ENCODE results near the gene CTXND2. TPM values are rescaled to one million over a fixed set of nuclear protein-coding genes. Genes with fewer than 3 reads are reported as not detected.

CTXND2 gene
- total and polyA plus RNA-seq, 2 of the 4 experiments (the other 2 are of a cell fraction) = not detected

DNA sequence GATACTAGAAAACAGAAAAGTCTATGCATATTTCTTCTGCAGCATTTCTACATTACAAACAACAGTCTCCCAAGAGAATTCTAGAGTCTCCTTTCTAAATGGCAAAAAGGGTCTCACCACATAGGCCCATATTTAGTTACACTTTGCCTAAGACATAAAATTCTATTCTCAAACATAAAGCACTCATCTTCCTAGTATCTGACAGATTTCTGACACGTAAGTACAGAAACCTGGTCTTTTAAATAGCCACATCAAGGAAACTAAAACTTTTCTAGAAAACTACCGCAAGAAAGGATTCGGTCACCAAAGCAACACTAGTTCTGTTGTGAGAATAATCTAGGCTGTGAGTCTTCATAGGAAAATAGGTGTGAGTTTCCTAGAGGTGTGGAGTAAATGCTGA is 45.3 kb upstream of the CTXND2 start:
- Histone ChIP-seq H3K4ac (ENCODE audit: low read depth, low read length) (no peak overlapping the region), H2BK15ac (ENCODE audit: low read depth, low read length) (no peak overlapping the region), H3K27me3 (ENCODE audit: control insufficient read depth, insufficient read depth, low read length) (no peaks in the 10 kb centered on the region), H3K36me3 (ENCODE audit: control insufficient read depth, insufficient read depth, low read length) (peaks cover 16% of the 10 kb centered on the region), H3K56ac (ENCODE audit: extremely low read depth, insufficient read depth, low read length) (no peak overlapping the region), H3K79me1 (ENCODE audit: low read depth in 1 of 2, low read length in 2 of 2) (peaks cover 0 to 3% of the 10 kb centered on the region in 2 experiments; a peak in 2 of 4 replicates), H4K91ac (ENCODE audit: insufficient read depth, low read depth, low read length) (no peak overlapping the region), H3K27ac (ENCODE audit: insufficient read depth, low read length) (no peak overlapping the region), H2AK9ac (replicated peaks; ENCODE audit: low read depth, low read length, poor library complexity) (no peak overlapping the region), H4K8ac (ENCODE audit: low read depth in 2 of 2, low read length in 2 of 2) (no peak overlapping the region), H3K18ac (ENCODE audit: low read depth, low read length) (no peak overlapping the region), H3K4me1 (ENCODE audit: control insufficient read depth, insufficient read depth, low read length) (no peaks in the 10 kb centered on the region), H3K4me3 (ENCODE audit: insufficient read depth, low read depth, low read length) (no peak overlapping the region), H4K5ac (ENCODE audit: low read depth, low read length) (no peak overlapping the region), H3K9me1 (ENCODE audit: insufficient read depth, low read length) (no peaks in the 10 kb centered on the region; the same call in 1 of the 2 replicates), H2AFZ (replicated peaks; ENCODE audit: low read length, poor library complexity) (no peak overlapping the region), H2BK20ac (ENCODE audit: low read depth, low read length) (no peak overlapping the region), H3K9ac (ENCODE audit: low read depth, low read length) (no peak overlapping the region), H3K9me3 (ENCODE audit: control insufficient read depth, insufficient read depth, low read length) (no peaks in the 10 kb centered on the region), H2AK5ac (ENCODE audit: low read depth, low read length) (no peak overlapping the region), H2BK5ac (ENCODE audit: low read depth, low read length, poor library complexity, severe bottlenecking) (no peak overlapping the region), H3K14ac (replicated peaks; ENCODE audit: low read depth, low read length) (no peak overlapping the region), H4K20me1 (ENCODE audit: insufficient read depth, low read length) (no peaks in the 10 kb centered on the region), H3K23ac (ENCODE audit: low read depth, low read length) (no peak overlapping the region), H2BK120ac (ENCODE audit: low read depth, low read length) (no peak overlapping the region), H3K4me2 (ENCODE audit: low read depth, low read length) (no peak overlapping the region)
- TF ChIP-seq RAD21 (IDR thresholded peaks at IDR 0.05; ENCODE audit: low read length) (no peak), POLR2A (IDR thresholded peaks at IDR 0.05; ENCODE audit: low read depth, low read length) (no peak), MXI1 (IDR thresholded peaks at IDR 0.05; ENCODE audit: borderline replicate concordance, low read depth, low read length) (no peak), RFX5 (IDR thresholded peaks at IDR 0.05; ENCODE audit: low read depth, low read length) (no peak), SMC3 (IDR thresholded peaks at IDR 0.05; ENCODE audit: low read depth, low read length) (no peak), RCOR1 (IDR thresholded peaks at IDR 0.05; ENCODE audit: insufficient replicate concordance, low read length) (no peak), CEBPB (IDR thresholded peaks at IDR 0.05; ENCODE audit: low read depth, low read length) (no peak), MAZ (IDR thresholded peaks at IDR 0.05; ENCODE audit: borderline replicate concordance, low read depth, low read length) (no peak), NFE2L2 (IDR thresholded peaks at IDR 0.05; ENCODE audit: low read depth, low read length) (no peak), MAFK (IDR thresholded peaks at IDR 0.05; ENCODE audit: low read depth, low read length) (no peak), CHD1 (IDR thresholded peaks at IDR 0.05; ENCODE audit: low read depth, low read length) (no peak), BHLHE40 (IDR thresholded peaks at IDR 0.05; ENCODE audit: low read depth, low read length) (no peak), FOS (IDR thresholded peaks at IDR 0.05; ENCODE audit: low read depth, low read length) (no peak)
- TF ChIP-seq, protein P1, sequence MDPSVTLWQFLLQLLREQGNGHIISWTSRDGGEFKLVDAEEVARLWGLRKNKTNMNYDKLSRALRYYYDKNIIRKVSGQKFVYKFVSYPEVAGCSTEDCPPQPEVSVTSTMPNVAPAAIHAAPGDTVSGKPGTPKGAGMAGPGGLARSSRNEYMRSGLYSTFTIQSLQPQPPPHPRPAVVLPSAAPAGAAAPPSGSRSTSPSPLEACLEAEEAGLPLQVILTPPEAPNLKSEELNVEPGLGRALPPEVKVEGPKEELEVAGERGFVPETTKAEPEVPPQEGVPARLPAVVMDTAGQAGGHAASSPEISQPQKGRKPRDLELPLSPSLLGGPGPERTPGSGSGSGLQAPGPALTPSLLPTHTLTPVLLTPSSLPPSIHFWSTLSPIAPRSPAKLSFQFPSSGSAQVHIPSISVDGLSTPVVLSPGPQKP (IDR thresholded peaks at IDR 0.05; ENCODE audit: borderline replicate concordance, low read depth, low read length) = no peak
- TF ChIP-seq, protein P2, sequence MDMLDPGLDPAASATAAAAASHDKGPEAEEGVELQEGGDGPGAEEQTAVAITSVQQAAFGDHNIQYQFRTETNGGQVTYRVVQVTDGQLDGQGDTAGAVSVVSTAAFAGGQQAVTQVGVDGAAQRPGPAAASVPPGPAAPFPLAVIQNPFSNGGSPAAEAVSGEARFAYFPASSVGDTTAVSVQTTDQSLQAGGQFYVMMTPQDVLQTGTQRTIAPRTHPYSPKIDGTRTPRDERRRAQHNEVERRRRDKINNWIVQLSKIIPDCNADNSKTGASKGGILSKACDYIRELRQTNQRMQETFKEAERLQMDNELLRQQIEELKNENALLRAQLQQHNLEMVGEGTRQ (IDR thresholded peaks at IDR 0.05; ENCODE audit: low read depth, low read length) = no peak
- TF ChIP-seq, protein P3, sequence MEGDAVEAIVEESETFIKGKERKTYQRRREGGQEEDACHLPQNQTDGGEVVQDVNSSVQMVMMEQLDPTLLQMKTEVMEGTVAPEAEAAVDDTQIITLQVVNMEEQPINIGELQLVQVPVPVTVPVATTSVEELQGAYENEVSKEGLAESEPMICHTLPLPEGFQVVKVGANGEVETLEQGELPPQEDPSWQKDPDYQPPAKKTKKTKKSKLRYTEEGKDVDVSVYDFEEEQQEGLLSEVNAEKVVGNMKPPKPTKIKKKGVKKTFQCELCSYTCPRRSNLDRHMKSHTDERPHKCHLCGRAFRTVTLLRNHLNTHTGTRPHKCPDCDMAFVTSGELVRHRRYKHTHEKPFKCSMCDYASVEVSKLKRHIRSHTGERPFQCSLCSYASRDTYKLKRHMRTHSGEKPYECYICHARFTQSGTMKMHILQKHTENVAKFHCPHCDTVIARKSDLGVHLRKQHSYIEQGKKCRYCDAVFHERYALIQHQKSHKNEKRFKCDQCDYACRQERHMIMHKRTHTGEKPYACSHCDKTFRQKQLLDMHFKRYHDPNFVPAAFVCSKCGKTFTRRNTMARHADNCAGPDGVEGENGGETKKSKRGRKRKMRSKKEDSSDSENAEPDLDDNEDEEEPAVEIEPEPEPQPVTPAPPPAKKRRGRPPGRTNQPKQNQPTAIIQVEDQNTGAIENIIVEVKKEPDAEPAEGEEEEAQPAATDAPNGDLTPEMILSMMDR (conservative IDR thresholded peaks at IDR 0.05; ENCODE audit: low read depth, low read length) = no peak
- BruUV-seq (replicated peaks) = no TSS peak
- ATAC-seq (ENCODE audit: low read depth) (no peak), DNase-seq (no peak)
- in situ Hi-C loops (cut with MboI; ENCODE audit: low sequenced_read_pairs) = no loop called here
- intact Hi-C loops (cut with micrococcal nuclease) = no loop called here
- dilution Hi-C loops (cut with HindIII; ENCODE audit: low sequenced_read_pairs, unreplicated experiment) = no loop called here
- ChIA-PET POLR2A (ENCODE audit: unreplicated experiment) (no interaction called here), CTCF (interaction anchor here (0.5 kb wide), 1 partner anchor 129 kb away, joined by 3 read pairs; no protein-coding TSS in a partner anchor)
- no CpG with 5 or more reads among the region's 3 CpGs for WGBS, 2 experiments (ENCODE audit: extremely low coverage in 2 of 2, insufficient read length in 1 of 2)
